HG03039 (cell line): ENCODE results near the gene ZNF280B.

Experiments used
- ATAC-seq: cut with Tn5 transposase; IDR thresholded peaks from one replicate; pipeline ENCODE4 v1.9.1; 2021; ENCODE audit warnings: mild to moderate bottlenecking, moderate library complexity; ENCODE audit not compliant: unreplicated experiment

The ZNF280B gene

DNA sequence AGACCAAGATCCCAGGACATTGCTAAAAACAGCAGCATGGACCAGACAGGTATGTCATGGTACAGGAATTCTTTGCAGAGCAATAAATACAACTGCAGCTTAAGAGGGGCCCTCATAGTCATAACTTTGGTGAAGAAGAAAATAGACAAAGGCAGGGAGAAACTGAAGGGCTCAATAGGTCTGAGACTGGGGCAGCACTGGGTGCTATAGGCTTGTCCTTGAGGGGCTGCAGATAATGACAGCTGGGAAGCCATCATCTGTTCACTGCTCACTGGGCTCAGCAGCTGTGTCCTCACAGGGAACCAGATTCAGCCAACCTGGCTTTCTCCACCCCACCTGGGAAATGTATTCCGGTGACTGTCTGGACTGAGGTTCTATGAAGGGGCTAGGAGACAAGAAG, 68.4 kb downstream of the ZNF280B start:
- no peak for ATAC-seq
